Natural killer cell (primary cell): ENCODE data around the gene SIN3A. TPM values are rescaled to one million over a fixed set of nuclear protein-coding genes. Genes with fewer than 3 reads are reported as not detected.

ENCODE experiments used
- ATAC-seq, 3 donors: fragments of 150-1000 bp in 2 of 3; fragments of 200-7000 bp in 1 of 3; cut with Tn5 transposase; 1 replicate in 1 of 3; 2 replicates in 2 of 3; pipeline ENCODE4 v1.10.0; 2021; ENCODE audit warnings: mild to moderate bottlenecking in 2 of 3, moderate library complexity in 2 of 3
- DNase-seq, 2 donors: peaks; one replicate each; pipeline versions ENCODE4 v3.0.0 to v3.0.0-alpha.2; 2013 to 2021; ENCODE audit warnings: mixed read lengths in 1 of 2
- H3K27ac ChIP-seq: one replicate; pipeline ENCODE4 v1.5.1; 2013; ENCODE audit warnings: mild to moderate bottlenecking, low read length
- H3K27me3 ChIP-seq: one replicate; pipeline ENCODE4 v1.6.1; 2013; ENCODE audit warnings: low read length; ENCODE audit not compliant: control insufficient read depth, insufficient read depth
- H3K36me3 ChIP-seq: one replicate; pipeline ENCODE4 v1.6.1; 2013; ENCODE audit warnings: low read length; ENCODE audit not compliant: control insufficient read depth, insufficient read depth
- H3K4me1 ChIP-seq: one replicate; pipeline ENCODE4 v1.6.1; 2013; ENCODE audit warnings: low read length; ENCODE audit not compliant: control insufficient read depth, insufficient read depth
- H3K4me3 ChIP-seq: one replicate; pipeline ENCODE4 v1.5.1; 2013; ENCODE audit warnings: low read length
- H3K9me3 ChIP-seq: one replicate; pipeline ENCODE4 v1.6.1; 2013; ENCODE audit warnings: low read length; ENCODE audit not compliant: control insufficient read depth, insufficient read depth
- H3K27ac Mint-ChIP-seq, 2 donors: one replicate each; pipeline ENCODE4 v1.8.0; 2022; ENCODE audit warnings: mild to moderate bottlenecking in 2 of 2, mixed read lengths in 2 of 2, moderate library complexity in 1 of 2
- H3K27me3 Mint-ChIP-seq, 2 donors: one replicate each; pipeline ENCODE4 v1.8.0; 2022; ENCODE audit warnings: low read depth in 2 of 2, mixed read lengths in 2 of 2
- H3K36me3 Mint-ChIP-seq: one replicate; pipeline ENCODE4 v1.8.0; 2022; ENCODE audit warnings: mixed read lengths
- H3K4me1 Mint-ChIP-seq, 2 donors: one replicate each; pipeline ENCODE4 v1.8.0; 2022; ENCODE audit warnings: mixed read lengths in 2 of 2
- H3K4me3 Mint-ChIP-seq: one replicate; pipeline ENCODE4 v1.8.0; 2022; ENCODE audit warnings: mild to moderate bottlenecking, moderate library complexity, mixed read lengths
- H3K9me3 Mint-ChIP-seq, 2 donors: one replicate each; pipeline ENCODE4 v1.8.0; 2022; ENCODE audit warnings: mixed read lengths in 2 of 2
- WGBS: methylation state at CpG from one replicate; pipeline ENCODE4 v1.1.7; 2013; ENCODE audit warnings: missing lambda C conversion rate; ENCODE audit not compliant: insufficient coverage; 5-methylcytosine and 5-hydroxymethylcytosine counted together
- intact Hi-C: fragments of 100-400 bp; cut with micrococcal nuclease; formaldehyde crosslinking; loops from one replicate; pipeline ENCODE4 v1.14.2; 2022
- total RNA-seq, 4 donors: library from RNA; stranded (reverse); fragments of 120-200 nt in 1 of 4; gene quantifications; one replicate each; pipeline versions ENCODE4 v1.2.3 to v1.2.4, GENCODE V29; 2013 to 2022
- TF ChIP-seq, protein P1 (sequence below): fragments of 200-600 bp; IDR thresholded peaks from one replicate; pipeline ENCODE4 v1.8.0; 2022; ENCODE audit warnings: antibody characterized with exemption

The SIN3A gene
- total RNA-seq, 3 donors from 2014 or later (not counting 1 experiment from before 2014, with no cell fraction given) = 135 to 175 (median 137) TPM

DNA sequence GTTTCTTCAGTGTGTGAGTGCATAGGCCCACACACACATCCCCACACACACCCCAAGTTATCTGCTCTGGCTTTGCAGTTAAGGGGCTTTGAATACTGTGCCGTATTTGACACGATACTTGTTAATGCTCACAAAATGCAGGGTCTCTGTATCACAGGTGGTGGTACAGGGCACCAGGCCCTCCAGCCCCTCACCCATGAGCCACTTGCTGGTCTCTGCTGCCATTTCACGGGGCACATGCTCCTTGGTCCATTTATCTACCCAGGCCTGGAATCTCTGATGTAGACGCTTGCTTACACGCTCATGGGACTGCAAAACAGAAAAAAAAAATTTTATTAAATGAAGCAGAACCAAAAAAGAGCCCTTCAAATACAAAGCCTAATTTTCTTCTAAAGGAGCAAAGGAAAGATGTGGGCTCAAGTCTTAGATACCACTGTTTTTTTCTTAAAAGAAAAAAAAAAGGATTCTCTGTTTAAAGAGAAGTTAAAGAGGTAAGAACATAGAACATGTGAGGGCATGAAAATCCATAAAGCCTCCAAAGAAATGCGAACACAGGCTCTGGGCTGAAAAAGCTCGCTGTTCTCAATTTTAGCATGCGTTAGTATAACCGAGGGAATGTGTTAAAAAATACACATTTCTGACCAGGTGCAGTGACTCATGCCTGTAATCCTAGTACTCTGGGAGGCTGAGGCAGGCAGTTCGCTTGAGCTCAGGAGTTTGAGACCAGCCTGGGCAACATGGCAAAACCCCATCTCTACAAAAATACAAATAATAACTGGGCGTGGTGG, 79.4 kb downstream of the SIN3A start:
- ATAC-seq = no peak
- peaks cover 14 to 21% of the 10 kb centered on the region in 2 donors for H3K4me1 Mint-ChIP-seq
- Histone ChIP-seq H3K4me1 (peaks cover 16% of the 10 kb centered on the region), H3K27ac (no peak overlapping the region), H3K36me3 (peaks cover 35% of the 10 kb centered on the region), H3K27me3 (no peaks in the 10 kb centered on the region), H3K9me3 (no peaks in the 10 kb centered on the region), H3K4me3 (no peak overlapping the region)
- no peaks in the 10 kb centered on the region for H3K27me3 Mint-ChIP-seq
- WGBS = 94% methylated on average over 11 of the region's 11 CpGs
- TF ChIP-seq, protein P1, sequence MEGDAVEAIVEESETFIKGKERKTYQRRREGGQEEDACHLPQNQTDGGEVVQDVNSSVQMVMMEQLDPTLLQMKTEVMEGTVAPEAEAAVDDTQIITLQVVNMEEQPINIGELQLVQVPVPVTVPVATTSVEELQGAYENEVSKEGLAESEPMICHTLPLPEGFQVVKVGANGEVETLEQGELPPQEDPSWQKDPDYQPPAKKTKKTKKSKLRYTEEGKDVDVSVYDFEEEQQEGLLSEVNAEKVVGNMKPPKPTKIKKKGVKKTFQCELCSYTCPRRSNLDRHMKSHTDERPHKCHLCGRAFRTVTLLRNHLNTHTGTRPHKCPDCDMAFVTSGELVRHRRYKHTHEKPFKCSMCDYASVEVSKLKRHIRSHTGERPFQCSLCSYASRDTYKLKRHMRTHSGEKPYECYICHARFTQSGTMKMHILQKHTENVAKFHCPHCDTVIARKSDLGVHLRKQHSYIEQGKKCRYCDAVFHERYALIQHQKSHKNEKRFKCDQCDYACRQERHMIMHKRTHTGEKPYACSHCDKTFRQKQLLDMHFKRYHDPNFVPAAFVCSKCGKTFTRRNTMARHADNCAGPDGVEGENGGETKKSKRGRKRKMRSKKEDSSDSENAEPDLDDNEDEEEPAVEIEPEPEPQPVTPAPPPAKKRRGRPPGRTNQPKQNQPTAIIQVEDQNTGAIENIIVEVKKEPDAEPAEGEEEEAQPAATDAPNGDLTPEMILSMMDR = no peak
- H3K9me3 Mint-ChIP-seq = no peaks in the 10 kb centered on the region
- intact Hi-C loops = no loop called here
- H3K27ac Mint-ChIP-seq = no peak overlapping the region
- no peak for DNase-seq
- peaks cover 25% of the 10 kb centered on the region for H3K36me3 Mint-ChIP-seq
- H3K4me3 Mint-ChIP-seq = no peak overlapping the region

DNA sequence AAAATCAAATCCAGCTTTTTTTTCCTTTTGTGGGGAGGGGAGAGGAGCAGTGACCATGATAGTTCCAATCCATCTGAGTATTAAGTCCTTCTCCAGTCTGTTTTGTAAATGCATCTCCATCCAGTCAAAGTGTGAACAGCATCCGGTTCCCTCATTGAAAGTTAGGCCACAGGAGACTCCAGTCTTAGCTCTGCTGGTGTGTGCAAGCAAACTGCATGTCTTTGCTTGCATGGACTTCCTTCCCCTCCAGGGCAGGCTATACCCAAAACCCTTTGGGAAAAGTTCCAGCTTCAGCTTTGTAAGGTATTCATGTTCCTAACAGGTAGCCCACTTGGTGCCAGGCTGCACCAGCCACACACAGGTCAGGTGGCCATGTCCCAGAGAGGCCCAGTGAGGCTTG, 80.0 kb downstream of the SIN3A start:
- Mint-ChIP-seq H3K4me1 (peaks cover 14 to 21% of the 10 kb centered on the region in 2 donors), H3K36me3 (peaks cover 24% of the 10 kb centered on the region), H3K9me3 (no peaks in the 10 kb centered on the region), H3K27ac (no peak overlapping the region), H3K27me3 (no peaks in the 10 kb centered on the region), H3K4me3 (no peak overlapping the region)
- no peaks in the 10 kb centered on the region for H3K9me3 ChIP-seq
- peaks cover 40% of the 10 kb centered on the region for H3K36me3 ChIP-seq
- no peak for DNase-seq
- intact Hi-C loops = no loop called here
- no peak for ATAC-seq
- H3K4me3 ChIP-seq = no peak overlapping the region
- peaks cover 16% of the 10 kb centered on the region for H3K4me1 ChIP-seq
- WGBS = 100% methylated on average over 1 of the region's 1 CpG
- no peaks in the 10 kb centered on the region for H3K27me3 ChIP-seq
- TF ChIP-seq, protein P1 = no peak
- H3K27ac ChIP-seq = no peak overlapping the region

DNA sequence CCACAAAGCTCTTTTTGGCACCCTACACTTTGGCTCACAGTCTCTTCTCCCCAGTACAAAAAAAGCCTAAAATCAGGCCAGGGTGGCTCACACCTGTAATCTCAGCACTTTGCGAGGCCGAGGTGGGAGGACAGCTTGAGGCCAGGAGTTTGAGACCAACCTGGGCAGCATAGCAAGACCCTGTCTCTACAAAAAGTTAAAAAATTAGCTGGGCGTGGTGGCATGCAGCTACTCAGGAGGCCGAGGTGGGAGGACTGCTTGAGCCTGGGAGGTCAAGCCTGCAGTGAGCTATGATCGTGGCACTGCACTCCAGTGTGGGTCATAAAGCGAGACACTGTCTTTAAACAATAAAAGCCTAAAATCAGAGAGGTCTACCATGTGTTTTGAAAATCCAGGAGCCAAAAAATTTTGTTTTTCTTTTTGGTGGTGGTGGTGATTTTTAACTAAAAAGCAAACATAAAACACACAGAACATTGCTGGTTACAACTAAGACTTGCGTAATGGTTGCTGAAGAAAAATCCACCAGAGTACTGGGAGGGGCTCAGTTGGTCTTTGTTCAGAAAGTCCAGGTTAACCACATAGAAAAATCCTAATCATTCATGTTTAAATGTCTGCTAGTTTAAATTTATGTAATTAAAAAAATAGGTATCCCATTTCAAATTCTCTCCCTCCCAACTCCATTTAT, 81.5 kb downstream of the SIN3A start:
- TF ChIP-seq, protein P1 = no peak
- intact Hi-C loops = loop anchor here (2.0 to 10.0 kb wide), 2 partner anchors 35 to 275 kb away; partner anchors contain the start of genes IMP3 and SNX33
- DNase-seq (no peak), ATAC-seq (no peak)
- peak overlapping the region; percentile 90 to 92 for H3K27ac Mint-ChIP-seq
- H3K27ac ChIP-seq = peak overlapping the region; percentile 25
- peaks cover 32% of the 10 kb centered on the region for H3K36me3 ChIP-seq
- H3K4me1 ChIP-seq = peaks cover 16% of the 10 kb centered on the region
- no peaks in the 10 kb centered on the region for H3K27me3 Mint-ChIP-seq
- H3K4me1 Mint-ChIP-seq = peaks cover 14 to 21% of the 10 kb centered on the region in 2 donors
- H3K9me3 Mint-ChIP-seq = no peaks in the 10 kb centered on the region
- 97% methylated on average over 6 of the region's 7 CpGs for WGBS
- H3K4me3 Mint-ChIP-seq = peak overlapping the region; percentile 89
- H3K9me3 ChIP-seq = no peaks in the 10 kb centered on the region
- peaks cover 10% of the 10 kb centered on the region for H3K36me3 Mint-ChIP-seq
- no peak overlapping the region for H3K4me3 ChIP-seq
- no peaks in the 10 kb centered on the region for H3K27me3 ChIP-seq
